Daoy (cell line): Measurements from ENCODE around the gene CFL1. TPM values are rescaled to one million over a fixed set of nuclear protein-coding genes. Genes with fewer than 3 reads are reported as not detected.
A peak's percentile ranks its signal among the peaks of the same experiment; 100 is the strongest.
"Not testable (repeated sequence)": the region's sequence is repeated elsewhere in the genome, so short reads cannot be mapped to it uniquely, and the experiment has no call there.

Experiments used
- DNase-seq: peaks from one replicate; pipeline ENCODE4 v3.0.0-alpha.2; 2015; ENCODE audit warnings: low read depth
- total RNA-seq: library from RNA; depleted of rRNA; stranded (reverse); fragments of >200 nt; shearing (Covaris generic); gene quantifications from 2 replicates; pipeline ENCODE4 v1.2.3, GENCODE V29; 2014

CFL1 gene
- total RNA-seq, 1 experiment from 2014 or later, result 1,524 TPM

DNA sequence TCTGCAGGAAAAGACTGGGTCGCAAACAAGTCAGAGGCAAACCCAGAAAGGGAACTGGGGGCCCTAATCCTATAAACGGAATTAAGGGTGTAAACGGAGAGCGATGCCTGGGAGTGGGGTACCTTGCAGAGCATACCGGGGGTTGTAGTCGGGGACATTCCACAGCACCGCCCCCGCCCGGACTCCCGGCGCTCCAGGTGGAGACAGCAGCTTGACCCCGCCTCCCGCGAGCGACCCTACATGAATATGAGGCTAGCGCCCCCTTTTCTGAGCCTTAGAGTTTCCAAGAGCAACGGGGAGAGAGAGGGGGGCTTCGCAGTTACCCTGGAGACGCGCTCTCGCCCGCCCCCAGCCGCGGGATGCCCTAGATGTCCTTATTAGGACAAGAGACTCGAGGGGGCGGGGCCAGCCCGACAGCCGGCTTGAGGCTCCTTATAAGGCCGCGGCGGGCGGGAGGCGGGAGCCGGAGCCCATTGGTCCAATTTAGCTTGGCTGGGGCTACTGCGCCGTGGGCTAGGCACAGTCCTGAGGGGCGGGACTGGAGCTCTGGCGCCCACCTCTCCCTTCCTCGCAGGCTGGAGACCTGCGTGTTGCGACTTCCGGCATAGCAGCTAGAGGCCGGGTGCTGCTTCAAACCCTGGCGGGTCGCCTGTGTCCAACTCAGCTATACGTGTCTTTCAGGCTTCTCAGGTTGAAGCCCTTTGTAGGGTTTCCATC lies 1.3 kb upstream of the CFL1 start:
- peak; percentile 99 for DNase-seq

DNA sequence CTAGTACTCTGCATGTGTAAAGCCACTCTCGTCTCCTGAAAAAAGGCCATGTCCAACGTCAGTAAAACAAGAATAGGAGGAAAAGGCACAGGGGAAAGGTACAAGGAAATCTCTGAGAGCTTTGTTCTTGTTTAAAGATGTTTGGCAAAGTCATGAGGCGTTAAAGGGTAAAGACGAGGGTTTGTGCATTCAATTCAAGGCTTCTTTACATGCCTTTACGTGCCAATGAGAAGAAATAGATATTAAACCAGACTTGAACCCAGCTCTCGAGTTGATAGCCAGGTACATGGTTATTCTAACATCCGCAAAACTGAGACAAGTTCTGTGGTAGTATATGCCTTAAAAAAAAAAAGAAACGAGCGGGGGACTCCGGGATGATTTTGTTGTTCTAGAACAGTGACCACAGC lies 704 bp upstream of the CFL1 start:
- DNase-seq, result no peak

DNA sequence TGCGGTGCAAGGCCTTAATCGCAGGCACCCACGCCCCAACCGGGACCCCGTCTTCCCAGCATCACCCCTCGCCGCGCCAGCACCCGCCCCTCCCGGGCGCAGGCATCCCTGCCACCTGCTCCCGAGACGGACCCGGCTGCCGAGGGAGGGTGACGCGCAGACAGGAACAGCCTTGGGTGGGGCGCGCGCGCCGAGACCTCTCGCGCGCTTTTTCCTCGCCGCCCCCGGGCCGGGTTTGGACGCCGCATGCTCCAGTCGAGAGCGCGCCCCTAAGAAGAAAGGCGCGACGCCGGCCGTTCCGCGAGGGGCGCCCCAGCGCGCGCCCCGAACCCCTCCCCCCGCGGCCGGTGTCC lies 504 bp downstream of the CFL1 start:
- no peak for DNase-seq

- DNase-seq, result peak; percentile 80
Measured at GRCh38 chr11:65856689-65857499, 1.1 kb downstream of the CFL1 start.

DNA sequence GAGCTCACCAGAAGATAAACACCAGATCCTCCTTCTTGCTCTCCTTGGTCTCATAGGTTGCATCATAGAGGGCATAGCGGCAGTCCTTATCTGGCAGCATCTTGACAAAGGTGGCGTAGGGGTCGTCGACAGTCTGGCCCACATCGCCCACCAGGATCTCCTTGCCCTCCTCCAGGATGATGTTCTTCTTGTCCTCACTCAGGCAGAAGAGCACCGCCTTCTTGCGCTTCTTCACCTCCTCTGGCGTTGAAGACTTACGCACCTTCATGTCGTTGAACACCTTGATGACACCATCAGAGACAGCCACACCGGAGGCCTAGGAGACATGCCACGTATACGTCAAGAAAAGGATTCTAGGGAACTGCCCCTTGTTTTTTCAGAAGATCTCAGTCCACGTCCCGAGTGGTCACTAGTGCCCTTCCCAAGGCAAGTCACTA lies 2.0 kb downstream of the CFL1 start:
- no peak for DNase-seq

DNA sequence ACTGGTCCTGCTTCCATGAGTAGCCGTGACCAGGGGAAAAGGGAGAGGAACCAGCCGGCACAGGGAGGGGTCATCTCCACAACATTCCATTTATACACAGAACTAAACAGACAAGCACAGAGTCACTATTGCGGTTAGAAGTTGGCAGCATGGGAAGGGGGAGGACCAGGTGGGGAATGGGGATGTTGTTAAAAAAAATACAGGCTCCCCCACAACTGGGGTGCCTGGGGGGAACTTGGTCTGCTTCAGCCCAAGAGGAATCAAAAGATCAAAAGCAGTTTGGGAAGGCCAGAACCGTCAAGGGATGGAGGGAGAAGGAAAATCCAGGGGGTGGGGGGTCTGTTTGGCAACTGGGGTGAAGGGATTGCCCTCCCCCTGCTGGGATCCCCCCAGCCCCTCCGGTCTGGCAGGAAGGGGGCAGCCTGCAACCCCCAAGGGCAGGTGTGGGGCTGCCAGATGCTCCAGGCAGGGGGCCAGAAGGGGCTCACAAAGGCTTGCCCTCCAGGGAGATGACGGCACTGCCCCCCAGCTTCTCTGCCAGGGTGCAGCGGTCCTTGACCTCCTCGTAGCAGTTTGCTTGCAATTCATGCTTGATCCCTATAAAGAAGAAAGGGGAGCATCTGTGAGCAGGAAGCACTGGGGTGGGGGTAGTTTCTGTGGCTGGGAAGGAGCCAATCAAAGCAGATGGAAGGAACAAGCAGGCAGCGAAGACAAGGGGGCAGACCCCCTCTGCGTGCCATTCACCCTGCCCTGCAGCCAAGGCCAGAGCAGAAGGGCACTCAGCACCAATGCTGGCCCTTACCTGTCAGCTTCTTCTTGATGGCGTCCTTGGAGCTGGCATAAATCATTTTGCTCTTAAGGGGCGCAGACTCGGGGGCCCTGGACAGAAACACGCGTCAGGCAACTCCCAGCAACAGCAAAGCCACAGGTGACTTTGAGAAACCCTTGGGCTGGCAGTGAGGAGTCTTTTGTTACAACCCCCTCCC lies 2.8 kb downstream of the CFL1 start:
- DNase-seq, result no peak

DNA sequence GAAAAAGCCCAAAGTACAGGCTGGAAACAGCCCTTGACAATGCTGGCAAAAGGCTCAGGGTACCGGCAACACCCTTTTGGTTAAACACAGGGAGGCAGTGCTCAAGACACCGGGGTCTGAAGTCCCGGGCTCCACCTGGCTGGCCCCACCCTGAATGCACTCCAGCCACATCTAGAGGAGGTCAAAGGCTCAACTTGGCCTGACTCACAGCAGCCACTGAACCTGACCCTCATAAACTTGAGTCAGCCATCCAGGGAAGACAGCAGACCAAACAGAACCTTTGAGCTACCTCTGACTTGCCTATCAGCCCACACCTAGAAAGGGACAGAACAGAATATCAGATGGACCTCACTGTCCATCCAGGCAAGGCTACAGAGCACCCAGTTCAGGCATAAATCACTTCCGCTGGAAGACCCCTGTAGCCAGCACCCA lies 3.8 kb downstream of the CFL1 start:
- no peak for DNase-seq

DNA sequence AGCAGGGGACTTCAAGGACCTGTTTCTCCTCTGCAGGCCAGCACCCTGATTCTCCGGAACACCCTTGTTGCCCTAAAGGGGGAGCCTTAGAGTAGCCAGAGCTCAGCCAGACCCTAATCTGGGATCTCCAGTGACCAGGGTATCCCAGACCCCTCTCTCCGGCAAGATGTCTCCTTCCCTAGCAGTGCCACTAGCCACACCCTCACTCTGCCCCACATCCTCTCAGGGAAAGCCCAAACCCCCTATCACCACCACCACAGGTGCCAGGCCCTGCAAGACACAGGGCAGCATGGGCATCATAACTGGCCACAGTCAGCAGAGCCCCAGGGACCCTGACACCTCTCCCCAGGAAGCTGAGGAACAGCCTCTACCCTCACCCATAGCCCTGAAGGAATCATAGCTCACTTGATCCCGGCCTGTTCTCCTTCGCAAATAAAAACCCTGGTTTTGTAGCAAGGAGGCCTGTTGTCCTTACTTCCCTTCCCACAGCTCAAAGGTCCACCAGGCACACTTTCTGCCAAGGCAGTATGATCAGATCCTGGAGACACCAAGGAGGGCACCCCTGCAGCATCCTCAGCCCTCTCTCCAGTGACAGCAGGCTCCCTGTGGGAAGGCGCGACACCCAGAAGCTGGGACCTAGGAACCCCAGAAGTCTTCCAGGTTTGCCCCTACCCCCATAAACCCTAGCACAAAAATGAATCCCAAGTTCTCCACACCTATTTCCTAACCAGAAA lies 4.6 kb downstream of the CFL1 start:
- no peak for DNase-seq

DNA sequence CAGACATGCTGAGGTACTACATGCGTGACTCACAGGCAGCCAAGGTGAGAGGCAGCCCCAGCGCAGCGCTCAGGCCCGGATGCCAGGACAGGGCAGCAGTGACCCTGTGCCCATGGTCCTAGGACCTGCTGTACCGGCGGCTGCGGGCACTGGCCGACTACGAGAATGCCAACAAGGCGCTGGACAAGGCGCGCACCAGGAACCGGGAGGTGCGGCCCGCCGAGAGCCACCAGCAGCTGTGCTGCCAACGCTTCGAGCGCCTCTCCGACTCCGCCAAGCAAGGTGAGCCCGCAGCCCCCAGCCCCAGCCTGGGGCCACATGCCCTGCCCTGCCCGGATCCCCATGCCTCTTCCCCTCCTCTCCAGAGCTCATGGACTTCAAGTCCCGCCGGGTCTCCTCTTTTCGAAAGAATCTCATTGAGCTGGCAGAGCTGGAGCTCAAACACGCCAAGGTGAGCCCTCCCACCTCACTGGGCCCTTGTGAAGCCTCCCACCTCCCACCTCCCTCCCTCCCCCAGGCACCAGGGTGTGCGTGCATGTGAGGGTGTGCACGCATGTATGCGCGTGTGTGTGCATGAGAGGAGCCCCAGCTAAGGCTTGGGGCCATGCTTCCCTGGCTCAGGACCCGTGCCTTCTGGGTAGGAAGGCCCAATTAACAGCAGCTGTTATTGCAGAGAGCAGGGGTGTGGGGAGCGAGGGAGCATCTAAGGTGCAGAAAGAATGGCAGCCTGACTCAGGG lies 5.3 kb downstream of the CFL1 start:
- DNase-seq, result no peak

- no peak for DNase-seq
Measured at GRCh38 chr11:65851811-65852507, 6.0 kb downstream of the CFL1 start.

DNA sequence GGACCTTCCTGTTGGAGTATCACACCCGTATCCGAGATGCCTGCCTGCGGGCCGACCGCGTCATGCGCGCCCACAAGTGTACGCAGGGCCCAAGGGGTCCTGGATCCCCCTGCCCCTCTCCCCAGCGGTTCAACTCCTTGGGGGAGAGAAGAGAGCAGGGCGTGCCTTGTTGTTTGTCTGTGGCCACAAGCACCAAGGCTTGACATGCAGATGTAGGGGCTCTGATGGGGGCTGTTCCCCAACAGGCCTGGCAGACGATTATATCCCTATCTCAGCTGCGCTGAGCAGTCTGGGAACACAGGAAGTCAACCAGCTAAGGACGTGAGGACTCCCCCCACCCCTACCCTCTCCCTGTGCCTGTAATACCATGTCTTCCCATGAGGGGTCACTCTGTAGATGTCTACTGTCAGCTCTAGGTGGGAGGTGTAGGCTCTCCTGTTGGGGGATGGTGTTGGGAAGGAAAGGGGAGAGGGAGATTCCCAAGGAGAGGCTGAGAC lies 6.8 kb downstream of the CFL1 start:
- DNase-seq, result peak; percentile 54

GRCh38 chr11:65850217-65851082 lies 7.5 kb downstream of the CFL1 start:
- DNase-seq, result no peak

GRCh38 chr11:65849771-65850216 lies 8.2 kb downstream of the CFL1 start:
- DNase-seq, result no peak

DNA sequence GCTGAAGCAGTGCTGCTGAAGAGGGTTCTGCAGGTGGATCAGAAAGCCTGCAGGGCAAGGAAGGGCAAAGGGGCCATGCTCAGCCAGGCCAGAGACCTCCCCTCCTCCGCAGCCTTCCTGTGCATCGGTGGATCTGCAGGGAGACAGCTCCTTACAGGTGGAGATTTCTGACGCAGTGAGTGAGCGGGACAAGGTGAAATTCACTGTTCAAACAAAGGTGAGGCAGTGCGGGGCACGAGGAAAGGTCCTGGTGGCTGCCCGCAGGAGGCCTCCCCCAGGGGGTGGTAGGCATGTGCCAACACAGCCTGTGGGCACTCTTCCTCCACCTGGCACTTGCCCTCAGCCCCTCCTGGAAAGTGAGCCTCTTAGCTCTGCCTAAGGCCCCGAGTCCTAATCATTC lies 8.6 kb downstream of the CFL1 start:
- no peak for DNase-seq

DNA sequence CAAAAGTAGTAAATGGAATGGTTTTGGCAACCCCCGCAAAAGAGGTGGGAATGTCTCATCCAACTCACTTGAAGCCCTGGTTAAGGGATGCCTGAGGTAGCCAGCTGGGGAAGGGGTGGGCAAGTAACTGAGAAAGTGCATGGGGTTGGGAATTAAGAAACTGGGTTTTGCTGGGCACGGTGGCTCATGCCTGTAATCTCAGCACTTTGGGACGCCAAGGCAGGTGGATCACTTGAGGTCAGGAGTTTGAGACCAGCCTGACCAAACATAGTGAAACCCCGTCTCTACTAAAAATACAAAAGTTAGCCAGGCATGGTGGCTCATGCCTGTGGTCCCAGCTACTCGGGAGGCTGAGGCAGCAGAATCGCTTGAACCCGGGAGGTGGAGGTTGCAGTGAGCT lies 9.3 kb downstream of the CFL1 start:
- DNase-seq, result not testable (repeated sequence)

GRCh38 chr11:65847746-65848145 lies 10.2 kb downstream of the CFL1 start:
- DNase-seq, result no peak

DNA sequence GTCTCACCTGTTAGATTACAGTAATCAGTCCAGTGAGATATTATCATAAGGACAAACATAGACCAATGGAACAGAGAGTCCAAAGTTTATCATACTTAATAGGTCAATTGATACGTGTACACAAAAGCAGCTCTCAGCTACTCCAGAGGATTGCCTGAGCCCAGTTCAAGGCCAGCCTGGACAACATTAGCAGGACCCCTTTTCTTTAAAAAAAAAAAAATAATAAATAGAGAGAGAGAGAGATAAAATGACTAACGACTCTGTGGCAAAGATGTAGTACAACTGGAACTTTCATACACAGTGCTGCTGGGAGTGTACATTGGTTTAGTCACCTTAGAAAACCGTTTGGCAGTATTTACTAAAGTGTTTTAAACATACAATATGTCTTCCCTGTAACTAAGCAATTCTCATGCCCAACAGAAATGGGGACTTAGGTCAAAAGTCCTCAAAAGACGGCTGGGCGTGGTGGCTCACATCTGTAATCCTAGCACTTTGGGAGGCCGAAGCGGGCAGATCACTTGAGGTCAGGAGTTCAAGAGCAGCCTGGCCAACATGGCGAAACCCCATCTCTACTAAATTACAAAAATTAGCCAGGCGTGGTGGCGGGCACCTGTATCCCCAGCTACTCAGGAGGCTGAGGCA lies 13.6 kb downstream of the CFL1 start:
- DNase-seq, result no peak

DNA sequence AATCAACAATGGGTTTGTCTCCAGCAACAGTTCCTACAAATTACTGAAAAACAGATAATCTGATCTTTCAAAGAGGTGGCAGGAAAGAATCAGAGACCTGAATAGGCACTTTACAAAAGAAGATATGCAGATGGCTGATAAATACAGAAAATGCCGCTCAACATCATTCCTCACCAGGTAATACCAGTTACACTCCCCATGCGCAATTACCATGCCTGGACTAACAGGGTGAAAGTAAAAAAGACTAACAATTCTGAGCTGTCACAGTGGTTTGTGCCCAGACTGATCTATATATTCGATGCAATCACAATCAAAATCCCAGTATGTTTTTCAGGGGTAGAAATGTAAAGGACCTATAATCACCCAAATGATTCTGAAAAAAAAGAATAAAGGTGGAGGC lies 14.2 kb downstream of the CFL1 start:
- DNase-seq, result no peak
